ENCODE results near the gene KCTD11.

DNA sequence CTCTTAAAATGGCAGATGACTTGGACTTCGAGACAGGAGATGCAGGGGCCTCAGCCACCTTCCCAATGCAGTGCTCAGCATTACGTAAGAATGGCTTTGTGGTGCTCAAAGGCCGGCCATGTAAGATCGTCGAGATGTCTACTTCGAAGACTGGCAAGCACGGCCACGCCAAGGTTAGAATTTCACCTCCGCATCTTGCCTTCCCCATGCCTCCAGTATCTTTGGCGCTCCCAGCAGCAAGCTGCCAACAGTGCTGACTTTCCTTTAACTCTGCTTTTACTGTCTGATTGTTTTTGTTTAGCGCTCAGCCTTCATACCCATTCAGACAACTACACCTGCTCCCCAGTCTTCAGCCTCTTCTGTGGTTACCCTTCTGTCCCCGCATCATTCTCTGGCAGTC is 42.3 kb upstream of the KCTD11 start:
- TF ChIP-seq, protein P1, sequence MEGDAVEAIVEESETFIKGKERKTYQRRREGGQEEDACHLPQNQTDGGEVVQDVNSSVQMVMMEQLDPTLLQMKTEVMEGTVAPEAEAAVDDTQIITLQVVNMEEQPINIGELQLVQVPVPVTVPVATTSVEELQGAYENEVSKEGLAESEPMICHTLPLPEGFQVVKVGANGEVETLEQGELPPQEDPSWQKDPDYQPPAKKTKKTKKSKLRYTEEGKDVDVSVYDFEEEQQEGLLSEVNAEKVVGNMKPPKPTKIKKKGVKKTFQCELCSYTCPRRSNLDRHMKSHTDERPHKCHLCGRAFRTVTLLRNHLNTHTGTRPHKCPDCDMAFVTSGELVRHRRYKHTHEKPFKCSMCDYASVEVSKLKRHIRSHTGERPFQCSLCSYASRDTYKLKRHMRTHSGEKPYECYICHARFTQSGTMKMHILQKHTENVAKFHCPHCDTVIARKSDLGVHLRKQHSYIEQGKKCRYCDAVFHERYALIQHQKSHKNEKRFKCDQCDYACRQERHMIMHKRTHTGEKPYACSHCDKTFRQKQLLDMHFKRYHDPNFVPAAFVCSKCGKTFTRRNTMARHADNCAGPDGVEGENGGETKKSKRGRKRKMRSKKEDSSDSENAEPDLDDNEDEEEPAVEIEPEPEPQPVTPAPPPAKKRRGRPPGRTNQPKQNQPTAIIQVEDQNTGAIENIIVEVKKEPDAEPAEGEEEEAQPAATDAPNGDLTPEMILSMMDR (IDR thresholded peaks at IDR 0.05 in 4 of 5, conservative IDR thresholded peaks at IDR 0.05 in 1 of 5), result no peak
- TF ChIP-seq POLR2A (IDR thresholded peaks at IDR 0.05), result no peak

Data from gastrocnemius medialis (tissue), 4 donors.